Nephron progenitor cell (in vitro differentiated cells): ENCODE data around the gene MDGA2.
"Not testable (repeated sequence)": the region's sequence is repeated elsewhere in the genome, so short reads cannot be mapped to it uniquely, and the experiment has no call there.

ENCODE experiments used
- DNase-seq: peaks from one replicate; pipeline ENCODE4 v3.0.0; 2021
- H3K27ac Mint-ChIP-seq: 2 replicates; pipeline ENCODE4 v1.8.0; 2021; ENCODE audit warnings: mild to moderate bottlenecking, moderate library complexity, mixed read lengths
- H3K27me3 Mint-ChIP-seq: 2 replicates; pipeline ENCODE4 v1.8.0; 2021; ENCODE audit warnings: mild to moderate bottlenecking, low read depth, mixed read lengths; ENCODE audit not compliant: poor library complexity
- H3K36me3 Mint-ChIP-seq: 2 replicates; pipeline ENCODE4 v1.8.0; 2021; ENCODE audit warnings: low read depth, mixed read lengths
- H3K4me1 Mint-ChIP-seq: 2 replicates; pipeline ENCODE4 v1.8.0; 2021; ENCODE audit warnings: mixed read lengths
- H3K4me3 Mint-ChIP-seq: 2 replicates; pipeline ENCODE4 v1.8.0; 2021; ENCODE audit warnings: mild to moderate bottlenecking, moderate library complexity, mixed read lengths
- H3K9me3 Mint-ChIP-seq: 2 replicates; pipeline ENCODE4 v1.8.0; 2021; ENCODE audit warnings: mild to moderate bottlenecking, moderate library complexity, mixed read lengths
- CTCF ChIP-seq: fragments of 200-600 bp; sonication (generic); IDR thresholded peaks from 2 replicates; pipeline ENCODE4 v1.5.0; 2021; ENCODE audit warnings: antibody characterized with exemption

Gene MDGA2

GRCh38 chr14:47284283-47284682, 391.1 kb downstream of the MDGA2 start:
- Mint-ChIP-seq H3K9me3 (no peaks in the 10 kb centered on the region), H3K36me3 (no peaks in the 10 kb centered on the region), H3K4me1 (no peaks in the 10 kb centered on the region), H3K4me3 (no peak overlapping the region), H3K27me3 (peaks cover 4% of the 10 kb centered on the region), H3K27ac (no peak overlapping the region)
- TF ChIP-seq CTCF: no peak
- DNase-seq: no peak

DNA sequence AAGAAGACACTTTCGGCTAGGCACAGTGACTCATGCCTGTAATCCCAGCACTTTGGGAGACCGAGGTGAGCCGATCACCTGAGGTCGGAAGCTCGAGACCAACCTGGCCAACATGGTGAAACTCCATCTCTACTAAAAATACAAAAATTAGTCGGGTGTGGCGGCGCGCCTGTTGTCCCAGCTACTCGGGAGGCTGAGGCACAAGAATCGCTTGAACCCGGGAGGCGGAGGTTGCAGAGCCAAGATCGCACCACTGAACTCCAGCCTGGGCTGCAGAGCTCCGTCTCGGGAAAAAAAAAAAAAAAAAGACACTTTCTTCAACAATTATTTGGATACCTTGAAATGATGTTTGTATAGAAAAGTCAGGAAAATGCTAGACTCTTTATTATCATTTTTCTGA, 393.6 kb downstream of the MDGA2 start:
- H3K9me3 Mint-ChIP-seq, H3K36me3 Mint-ChIP-seq, H3K27ac Mint-ChIP-seq, H3K4me1 Mint-ChIP-seq, DNase-seq, H3K27me3 Mint-ChIP-seq, H3K4me3 Mint-ChIP-seq: not testable (repeated sequence)

- Mint-ChIP-seq H3K27me3 (no peaks in the 10 kb centered on the region), H3K27ac (no peak overlapping the region), H3K9me3 (no peaks in the 10 kb centered on the region), H3K4me1 (peaks cover 9% of the 10 kb centered on the region), H3K4me3 (no peak overlapping the region), H3K36me3 (no peaks in the 10 kb centered on the region)
- peak; percentile 78 for DNase-seq
- peak; percentile 82 for TF ChIP-seq CTCF
Measured at GRCh38 chr14:47278233-47278842, 397.1 kb downstream of the MDGA2 start.

DNA sequence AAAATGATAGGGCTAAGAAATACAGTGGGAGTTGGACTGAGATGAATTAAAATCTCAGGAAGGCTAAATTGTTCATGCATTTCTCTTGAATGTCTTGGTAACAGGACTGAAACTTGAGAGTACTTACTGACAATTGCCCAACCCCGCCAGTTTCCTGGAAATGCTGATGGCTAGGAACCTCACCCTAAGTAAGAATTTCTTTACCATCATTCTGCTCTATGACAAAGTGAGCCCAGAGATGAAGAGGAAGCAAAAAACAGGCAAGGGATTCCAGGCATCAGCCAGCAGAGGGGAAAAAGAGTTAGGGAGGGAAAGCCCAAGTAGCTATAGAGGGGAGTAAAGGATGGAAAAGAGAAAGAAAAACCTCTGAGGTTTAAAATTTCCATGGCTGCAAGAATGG, 397.7 kb downstream of the MDGA2 start:
- no peak for DNase-seq
- no peaks in the 10 kb centered on the region for H3K36me3 Mint-ChIP-seq
- no peaks in the 10 kb centered on the region for H3K9me3 Mint-ChIP-seq
- H3K4me3 Mint-ChIP-seq: no peak overlapping the region
- H3K27ac Mint-ChIP-seq: no peak overlapping the region
- peaks cover 9% of the 10 kb centered on the region for H3K4me1 Mint-ChIP-seq
- no peak for TF ChIP-seq CTCF
- H3K27me3 Mint-ChIP-seq: no peaks in the 10 kb centered on the region

- no peak for TF ChIP-seq CTCF
- Mint-ChIP-seq H3K4me3 (no peak overlapping the region), H3K27me3 (no peaks in the 10 kb centered on the region), H3K9me3 (no peaks in the 10 kb centered on the region), H3K27ac (peak overlapping the region; percentile 43), H3K36me3 (no peaks in the 10 kb centered on the region), H3K4me1 (peaks cover 9% of the 10 kb centered on the region)
- DNase-seq: no peak
Measured at GRCh38 chr14:47276931-47277330, 398.5 kb downstream of the MDGA2 start.

DNA sequence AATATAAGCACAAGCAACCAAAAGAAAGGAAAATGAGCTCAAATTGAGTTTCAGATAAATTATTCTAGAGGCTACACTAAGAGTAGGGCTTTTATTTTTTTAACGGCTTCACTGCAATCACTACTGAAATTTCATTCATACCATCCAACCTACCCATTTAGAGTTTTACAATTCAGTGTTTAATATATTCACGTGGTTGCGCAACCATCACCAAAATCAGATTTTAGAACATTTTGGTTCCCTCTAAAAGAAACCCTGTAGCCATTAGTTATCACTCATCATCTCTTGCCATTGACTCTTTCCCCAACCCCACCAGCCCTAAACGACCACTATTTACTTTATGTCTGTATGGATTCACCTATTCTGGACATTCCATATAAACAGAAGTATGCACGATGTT, 401.5 kb downstream of the MDGA2 start:
- no peak overlapping the region for H3K27ac Mint-ChIP-seq
- DNase-seq: no peak

More for the DNA sequence above, 401.5 kb downstream of the MDGA2 start:
- no peak overlapping the region for H3K4me3 Mint-ChIP-seq
- TF ChIP-seq CTCF: no peak
- no peaks in the 10 kb centered on the region for H3K27me3 Mint-ChIP-seq
- no peaks in the 10 kb centered on the region for H3K9me3 Mint-ChIP-seq
- H3K4me1 Mint-ChIP-seq: peaks cover 9% of the 10 kb centered on the region
- no peaks in the 10 kb centered on the region for H3K36me3 Mint-ChIP-seq
